ENCODE data around the gene NCKAP5. TPM values are rescaled to one million over a fixed set of nuclear protein-coding genes. Genes with fewer than 3 reads are reported as not detected.

NCKAP5 gene
- total and polyA plus RNA-seq, 2 of the 13 experiments (the other 11 are each of a cell fraction or from before 2014, with no cell fraction given) = 0.01 TPM; not detected in 1

- Histone ChIP-seq H4K20me1 (ENCODE audit: insufficient read depth, low read length) (no peaks in the 10 kb centered on the region), H3K36me3 (replicated peaks in 1 of 2; ENCODE audit: control insufficient read depth in 1 of 2, insufficient read depth in 2 of 2, low read length in 2 of 2) (no peaks in the 10 kb centered on the region), H3K9ac (ENCODE audit: insufficient read depth, low read depth, low read length) (no peak overlapping the region), H3K4me2 (ENCODE audit: low read depth, low read length) (no peak overlapping the region), H3K27me3 (ENCODE audit: control insufficient read depth in 1 of 2, insufficient read depth in 2 of 2, low read length in 2 of 2) (no peaks in the 10 kb centered on the region), H3K4me1 (ENCODE audit: insufficient read depth, low read length) (no peaks in the 10 kb centered on the region), H3K79me2 (ENCODE audit: insufficient read depth, low read length) (no peaks in the 10 kb centered on the region), H3K4me3 (replicated peaks in 1 of 3; ENCODE audit: insufficient read depth in 1 of 3, low read depth in 2 of 3, low read length in 3 of 3) (no peak overlapping the region), H2AFZ (ENCODE audit: low read length) (no peak overlapping the region), H3K27ac (ENCODE audit: extremely low read length, insufficient read depth, low read length) (no peak overlapping the region), H3K9me3 (ENCODE audit: low read length) (no peaks in the 10 kb centered on the region)
- WGBS (ENCODE audit: low lambda C conversion rate) = 0% methylated on average over 1 of the region's 1 CpG
- no peak for TF ChIP-seq IRF9 (CRISPR knock-in tag; IDR thresholded peaks at IDR 0.05; ENCODE audit: borderline replicate concordance)
- TF ChIP-seq MEF2D (CRISPR knock-in tag; IDR thresholded peaks at IDR 0.05) = no peak
- TF ChIP-seq ZNF20 (CRISPR knock-in tag; IDR thresholded peaks at IDR 0.05) = no peak
- no peak for TF ChIP-seq ZFAT (CRISPR knock-in tag; conservative IDR thresholded peaks at IDR 0.05)
- no peak for TF ChIP-seq ZNF232 (CRISPR knock-in tag; IDR thresholded peaks at IDR 0.05; ENCODE audit: borderline replicate concordance)
- TF ChIP-seq ZNF253 (CRISPR knock-in tag; IDR thresholded peaks at IDR 0.05; ENCODE audit: borderline replicate concordance) = no peak
- no peak for TF ChIP-seq GZF1 (CRISPR knock-in tag; IDR thresholded peaks at IDR 0.05)
- TF ChIP-seq ZFP62 (CRISPR knock-in tag; IDR thresholded peaks at IDR 0.05) = no peak
- no peak for TF ChIP-seq TIGD3 (CRISPR knock-in tag; IDR thresholded peaks at IDR 0.05; ENCODE audit: borderline replicate concordance)
- TF ChIP-seq CENPBD1 (CRISPR knock-in tag; IDR thresholded peaks at IDR 0.05; ENCODE audit: borderline replicate concordance, low read depth) = no peak
- no peak for TF ChIP-seq ZNF678 (CRISPR knock-in tag; IDR thresholded peaks at IDR 0.05)
- TF ChIP-seq TFDP1 (CRISPR knock-in tag; IDR thresholded peaks at IDR 0.05; ENCODE audit: borderline replicate concordance) = no peak
- no peak for TF ChIP-seq MYPOP (CRISPR knock-in tag; IDR thresholded peaks at IDR 0.05)
- TF ChIP-seq MAZ (IDR thresholded peaks at IDR 0.05; ENCODE audit: borderline replicate concordance, low read depth, low read length) = no peak
- no peak for TF ChIP-seq MAZ (CRISPR knock-in tag; IDR thresholded peaks at IDR 0.05; ENCODE audit: low read depth)
- no peak for TF ChIP-seq HMG20B (CRISPR knock-in tag; conservative IDR thresholded peaks at IDR 0.05)
- TF ChIP-seq FOXC1 (CRISPR knock-in tag; IDR thresholded peaks at IDR 0.05; ENCODE audit: borderline replicate concordance) = no peak
- TF ChIP-seq ATF5 (CRISPR knock-in tag; IDR thresholded peaks at IDR 0.05; ENCODE audit: low read depth) = no peak
- TF ChIP-seq SP5 (CRISPR knock-in tag; IDR thresholded peaks at IDR 0.05; ENCODE audit: borderline replicate concordance, low read depth) = no peak
- no peak for TF ChIP-seq NFATC3 (CRISPR knock-in tag; IDR thresholded peaks at IDR 0.05)
- intact Hi-C loops (cut with micrococcal nuclease; ENCODE audit: unreplicated experiment) = no loop called here
- ChIA-PET CTCF (ENCODE audit: low intra/inter-chr PET ratio, low total read pairs) (no interaction called here), POLR2A (no interaction called here)
- ATAC-seq (no peak), DNase-seq (ENCODE audit: low spot score) (no peak), FAIRE-seq (no peak)
- BruUV-seq (replicated peaks) = no TSS peak
- in situ Hi-C loops (cut with HindIII; ENCODE audit: extremely low pct_ligation_motif_present, low pct_unique_long_range_greater_than_20kb) = no loop called here
Measured at GRCh38 chr2:133453032-133453431, 115.2 kb downstream of the NCKAP5 start.

Data from HepG2 (cell line).